Measurements from ENCODE around the gene CD72.

Gene CD72

DNA sequence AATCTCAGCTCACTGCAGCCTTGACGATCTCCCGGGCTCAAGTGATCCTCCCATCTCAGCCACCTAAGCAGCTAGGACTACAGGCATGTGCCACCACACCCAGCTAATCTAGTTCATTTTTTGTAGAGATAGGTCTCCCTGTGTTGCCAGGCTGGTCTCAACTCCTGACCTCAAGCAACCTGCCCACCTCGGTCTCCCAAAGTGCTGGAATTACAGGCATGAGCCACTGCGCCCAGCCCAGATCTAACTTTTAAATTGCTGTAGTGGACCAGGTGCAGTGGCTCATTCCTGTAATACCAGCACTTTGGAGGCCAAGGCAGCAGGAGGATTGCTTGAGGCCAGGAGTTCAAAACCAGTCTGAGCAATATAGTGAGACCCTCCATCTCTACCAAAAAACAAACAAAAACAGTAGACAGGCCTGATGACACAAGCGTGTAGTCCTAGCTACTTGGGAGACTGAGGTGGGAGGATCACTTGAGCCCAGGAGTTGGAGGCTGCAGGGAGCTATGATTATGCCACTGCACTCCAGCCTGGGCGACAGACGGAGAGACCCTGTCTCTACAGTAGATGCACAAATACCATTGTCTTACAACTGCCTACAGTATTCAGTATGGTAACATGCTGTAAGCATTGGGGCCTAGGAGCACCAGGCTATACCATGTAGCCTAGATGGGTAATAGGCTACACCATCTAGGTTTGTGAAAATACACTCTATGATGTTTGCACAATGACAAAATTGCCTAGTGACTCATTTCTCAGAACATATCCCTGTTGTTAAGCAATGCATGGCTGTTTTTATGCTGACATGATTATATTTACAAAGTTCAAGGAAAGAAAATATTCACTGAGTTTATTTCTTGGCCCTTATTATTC lies 34.0 kb upstream of the CD72 start (continued):
- TF ChIP-seq, protein P1, sequence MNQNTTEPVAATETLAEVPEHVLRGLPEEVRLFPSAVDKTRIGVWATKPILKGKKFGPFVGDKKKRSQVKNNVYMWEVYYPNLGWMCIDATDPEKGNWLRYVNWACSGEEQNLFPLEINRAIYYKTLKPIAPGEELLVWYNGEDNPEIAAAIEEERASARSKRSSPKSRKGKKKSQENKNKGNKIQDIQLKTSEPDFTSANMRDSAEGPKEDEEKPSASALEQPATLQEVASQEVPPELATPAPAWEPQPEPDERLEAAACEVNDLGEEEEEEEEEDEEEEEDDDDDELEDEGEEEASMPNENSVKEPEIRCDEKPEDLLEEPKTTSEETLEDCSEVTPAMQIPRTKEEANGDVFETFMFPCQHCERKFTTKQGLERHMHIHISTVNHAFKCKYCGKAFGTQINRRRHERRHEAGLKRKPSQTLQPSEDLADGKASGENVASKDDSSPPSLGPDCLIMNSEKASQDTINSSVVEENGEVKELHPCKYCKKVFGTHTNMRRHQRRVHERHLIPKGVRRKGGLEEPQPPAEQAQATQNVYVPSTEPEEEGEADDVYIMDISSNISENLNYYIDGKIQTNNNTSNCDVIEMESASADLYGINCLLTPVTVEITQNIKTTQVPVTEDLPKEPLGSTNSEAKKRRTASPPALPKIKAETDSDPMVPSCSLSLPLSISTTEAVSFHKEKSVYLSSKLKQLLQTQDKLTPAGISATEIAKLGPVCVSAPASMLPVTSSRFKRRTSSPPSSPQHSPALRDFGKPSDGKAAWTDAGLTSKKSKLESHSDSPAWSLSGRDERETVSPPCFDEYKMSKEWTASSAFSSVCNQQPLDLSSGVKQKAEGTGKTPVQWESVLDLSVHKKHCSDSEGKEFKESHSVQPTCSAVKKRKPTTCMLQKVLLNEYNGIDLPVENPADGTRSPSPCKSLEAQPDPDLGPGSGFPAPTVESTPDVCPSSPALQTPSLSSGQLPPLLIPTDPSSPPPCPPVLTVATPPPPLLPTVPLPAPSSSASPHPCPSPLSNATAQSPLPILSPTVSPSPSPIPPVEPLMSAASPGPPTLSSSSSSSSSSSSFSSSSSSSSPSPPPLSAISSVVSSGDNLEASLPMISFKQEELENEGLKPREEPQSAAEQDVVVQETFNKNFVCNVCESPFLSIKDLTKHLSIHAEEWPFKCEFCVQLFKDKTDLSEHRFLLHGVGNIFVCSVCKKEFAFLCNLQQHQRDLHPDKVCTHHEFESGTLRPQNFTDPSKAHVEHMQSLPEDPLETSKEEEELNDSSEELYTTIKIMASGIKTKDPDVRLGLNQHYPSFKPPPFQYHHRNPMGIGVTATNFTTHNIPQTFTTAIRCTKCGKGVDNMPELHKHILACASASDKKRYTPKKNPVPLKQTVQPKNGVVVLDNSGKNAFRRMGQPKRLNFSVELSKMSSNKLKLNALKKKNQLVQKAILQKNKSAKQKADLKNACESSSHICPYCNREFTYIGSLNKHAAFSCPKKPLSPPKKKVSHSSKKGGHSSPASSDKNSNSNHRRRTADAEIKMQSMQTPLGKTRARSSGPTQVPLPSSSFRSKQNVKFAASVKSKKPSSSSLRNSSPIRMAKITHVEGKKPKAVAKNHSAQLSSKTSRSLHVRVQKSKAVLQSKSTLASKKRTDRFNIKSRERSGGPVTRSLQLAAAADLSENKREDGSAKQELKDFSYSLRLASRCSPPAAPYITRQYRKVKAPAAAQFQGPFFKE (tag by site-specific recombination; IDR thresholded peaks at IDR 0.05; ENCODE audit: borderline replicate concordance): no peak
- 0 out of 2 replicates have a peak, but pooled peaks have one; percentile 21 for TF ChIP-seq ZNF629 (tag by site-specific recombination; IDR thresholded peaks at IDR 0.05)
- TF ChIP-seq, protein P2, sequence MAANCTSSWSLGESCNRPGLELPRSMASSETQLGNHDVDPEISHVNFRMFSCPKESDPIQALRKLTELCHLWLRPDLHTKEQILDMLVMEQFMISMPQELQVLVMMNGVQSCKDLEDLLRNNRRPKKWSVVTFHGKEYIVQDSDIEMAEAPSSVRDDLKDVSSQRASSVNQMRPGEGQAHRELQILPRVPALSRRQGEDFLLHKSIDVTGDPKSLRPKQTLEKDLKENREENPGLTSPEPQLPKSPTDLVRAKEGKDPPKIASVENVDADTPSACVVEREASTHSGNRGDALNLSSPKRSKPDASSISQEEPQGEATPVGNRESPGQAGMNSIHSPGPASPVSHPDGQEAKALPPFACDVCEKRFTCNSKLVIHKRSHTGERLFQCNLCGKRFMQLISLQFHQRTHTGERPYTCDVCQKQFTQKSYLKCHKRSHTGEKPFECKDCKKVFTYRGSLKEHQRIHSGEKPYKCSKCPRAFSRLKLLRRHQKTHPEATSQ (tag by site-specific recombination; IDR thresholded peaks at IDR 0.05): no peak

DNA sequence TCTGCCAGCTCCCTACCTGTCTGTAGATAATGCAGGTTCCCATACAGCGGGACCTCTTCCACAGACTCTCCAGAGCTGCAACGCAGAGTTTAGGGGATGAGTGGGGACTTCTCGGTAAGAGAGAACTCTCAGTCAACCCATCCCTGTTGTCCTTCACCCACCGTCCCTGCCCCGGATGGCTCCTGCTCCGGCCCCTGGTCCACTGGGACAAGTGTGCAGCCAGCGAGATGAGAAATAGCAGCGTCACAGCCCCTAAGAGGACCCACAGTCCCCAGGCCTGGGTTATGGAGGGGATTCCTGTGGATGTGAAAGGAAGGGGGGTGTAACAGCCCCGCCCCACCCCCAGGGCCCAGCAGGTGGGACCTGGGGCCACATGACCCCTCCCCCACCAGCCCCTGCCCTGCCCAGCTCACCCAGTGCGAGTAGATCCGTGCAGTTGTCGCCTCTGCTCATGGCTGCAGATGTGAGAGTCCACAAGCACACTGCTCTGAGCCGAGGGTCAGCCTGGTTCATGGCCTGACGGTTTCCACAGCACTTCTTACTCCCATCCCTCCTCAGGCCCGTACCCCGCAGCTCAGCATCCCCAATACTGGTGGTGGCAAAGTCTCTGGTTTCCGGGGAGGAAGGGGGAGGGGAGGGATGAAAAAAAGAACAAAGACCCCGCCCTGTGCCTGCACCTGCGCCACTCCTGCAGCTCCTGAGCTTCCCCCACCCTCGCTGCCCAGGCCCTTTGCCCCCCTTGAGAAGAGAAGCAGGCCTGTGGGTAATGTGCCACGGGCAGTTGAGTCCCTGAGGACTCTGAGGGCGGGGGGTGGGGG lies 32.3 kb upstream of the CD72 start, which contains the start of gene SIT1:
TSS of gene SIT1 (minus strand) at position 591 of the 818 bp plus-strand sequence. CDS start at position 513, 78 bp downstream.
- TF ChIP-seq HOXD13 (CRISPR knock-in tag; IDR thresholded peaks at IDR 0.05; ENCODE audit: borderline replicate concordance) (no peak), ZNF114 (tag by site-specific recombination; IDR thresholded peaks at IDR 0.05) (no peak), YY1 (tag by site-specific recombination; IDR thresholded peaks at IDR 0.05) (no peak), FEZF1 (tag by site-specific recombination; IDR thresholded peaks at IDR 0.05) (no peak), ZEB2 (tag by site-specific recombination; IDR thresholded peaks at IDR 0.05) (no peak), ZNF560 (tag by site-specific recombination; IDR thresholded peaks at IDR 0.05; ENCODE audit: borderline replicate concordance) (no peak), ZBTB17 (tag by site-specific recombination; IDR thresholded peaks at IDR 0.05) (no peak), HOXC10 (CRISPR knock-in tag; IDR thresholded peaks at IDR 0.05) (no peak), SCRT2 (tag by site-specific recombination; IDR thresholded peaks at IDR 0.05) (no peak), ZFP69B (tag by site-specific recombination; IDR thresholded peaks at IDR 0.05) (no peak), OVOL3 (tag by site-specific recombination; IDR thresholded peaks at IDR 0.05) (no peak), ZNF23 (tag by site-specific recombination; IDR thresholded peaks at IDR 0.05; ENCODE audit: borderline replicate concordance) (no peak)
- TF ChIP-seq, protein P3, sequence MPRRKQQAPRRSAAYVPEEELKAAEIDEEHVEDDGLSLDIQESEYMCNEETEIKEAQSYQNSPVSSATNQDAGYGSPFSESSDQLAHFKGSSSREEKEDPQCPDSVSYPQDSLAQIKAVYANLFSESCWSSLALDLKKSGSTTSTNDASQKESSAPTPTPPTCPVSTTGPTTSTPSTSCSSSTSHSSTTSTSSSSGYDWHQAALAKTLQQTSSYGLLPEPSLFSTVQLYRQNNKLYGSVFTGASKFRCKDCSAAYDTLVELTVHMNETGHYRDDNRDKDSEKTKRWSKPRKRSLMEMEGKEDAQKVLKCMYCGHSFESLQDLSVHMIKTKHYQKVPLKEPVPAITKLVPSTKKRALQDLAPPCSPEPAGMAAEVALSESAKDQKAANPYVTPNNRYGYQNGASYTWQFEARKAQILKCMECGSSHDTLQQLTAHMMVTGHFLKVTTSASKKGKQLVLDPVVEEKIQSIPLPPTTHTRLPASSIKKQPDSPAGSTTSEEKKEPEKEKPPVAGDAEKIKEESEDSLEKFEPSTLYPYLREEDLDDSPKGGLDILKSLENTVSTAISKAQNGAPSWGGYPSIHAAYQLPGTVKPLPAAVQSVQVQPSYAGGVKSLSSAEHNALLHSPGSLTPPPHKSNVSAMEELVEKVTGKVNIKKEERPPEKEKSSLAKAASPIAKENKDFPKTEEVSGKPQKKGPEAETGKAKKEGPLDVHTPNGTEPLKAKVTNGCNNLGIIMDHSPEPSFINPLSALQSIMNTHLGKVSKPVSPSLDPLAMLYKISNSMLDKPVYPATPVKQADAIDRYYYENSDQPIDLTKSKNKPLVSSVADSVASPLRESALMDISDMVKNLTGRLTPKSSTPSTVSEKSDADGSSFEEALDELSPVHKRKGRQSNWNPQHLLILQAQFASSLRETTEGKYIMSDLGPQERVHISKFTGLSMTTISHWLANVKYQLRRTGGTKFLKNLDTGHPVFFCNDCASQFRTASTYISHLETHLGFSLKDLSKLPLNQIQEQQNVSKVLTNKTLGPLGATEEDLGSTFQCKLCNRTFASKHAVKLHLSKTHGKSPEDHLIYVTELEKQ (tag by site-specific recombination; IDR thresholded peaks at IDR 0.05; ENCODE audit: borderline replicate concordance): no peak
- TF ChIP-seq, protein P4, sequence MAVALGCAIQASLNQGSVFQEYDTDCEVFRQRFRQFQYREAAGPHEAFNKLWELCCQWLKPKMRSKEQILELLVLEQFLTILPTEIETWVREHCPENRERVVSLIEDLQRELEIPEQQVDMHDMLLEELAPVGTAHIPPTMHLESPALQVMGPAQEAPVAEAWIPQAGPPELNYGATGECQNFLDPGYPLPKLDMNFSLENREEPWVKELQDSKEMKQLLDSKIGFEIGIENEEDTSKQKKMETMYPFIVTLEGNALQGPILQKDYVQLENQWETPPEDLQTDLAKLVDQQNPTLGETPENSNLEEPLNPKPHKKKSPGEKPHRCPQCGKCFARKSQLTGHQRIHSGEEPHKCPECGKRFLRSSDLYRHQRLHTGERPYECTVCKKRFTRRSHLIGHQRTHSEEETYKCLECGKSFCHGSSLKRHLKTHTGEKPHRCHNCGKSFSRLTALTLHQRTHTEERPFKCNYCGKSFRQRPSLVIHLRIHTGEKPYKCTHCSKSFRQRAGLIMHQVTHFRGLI (tag by site-specific recombination; IDR thresholded peaks at IDR 0.05): no peak
- TF ChIP-seq, protein P5, sequence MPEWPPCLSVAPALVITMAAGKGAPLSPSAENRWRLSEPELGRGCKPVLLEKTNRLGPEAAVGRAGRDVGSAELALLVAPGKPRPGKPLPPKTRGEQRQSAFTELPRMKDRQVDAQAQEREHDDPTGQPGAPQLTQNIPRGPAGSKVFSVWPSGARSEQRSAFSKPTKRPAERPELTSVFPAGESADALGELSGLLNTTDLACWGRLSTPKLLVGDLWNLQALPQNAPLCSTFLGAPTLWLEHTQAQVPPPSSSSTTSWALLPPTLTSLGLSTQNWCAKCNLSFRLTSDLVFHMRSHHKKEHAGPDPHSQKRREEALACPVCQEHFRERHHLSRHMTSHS (tag by site-specific recombination; IDR thresholded peaks at IDR 0.05): no peak
- TF ChIP-seq, protein P6, sequence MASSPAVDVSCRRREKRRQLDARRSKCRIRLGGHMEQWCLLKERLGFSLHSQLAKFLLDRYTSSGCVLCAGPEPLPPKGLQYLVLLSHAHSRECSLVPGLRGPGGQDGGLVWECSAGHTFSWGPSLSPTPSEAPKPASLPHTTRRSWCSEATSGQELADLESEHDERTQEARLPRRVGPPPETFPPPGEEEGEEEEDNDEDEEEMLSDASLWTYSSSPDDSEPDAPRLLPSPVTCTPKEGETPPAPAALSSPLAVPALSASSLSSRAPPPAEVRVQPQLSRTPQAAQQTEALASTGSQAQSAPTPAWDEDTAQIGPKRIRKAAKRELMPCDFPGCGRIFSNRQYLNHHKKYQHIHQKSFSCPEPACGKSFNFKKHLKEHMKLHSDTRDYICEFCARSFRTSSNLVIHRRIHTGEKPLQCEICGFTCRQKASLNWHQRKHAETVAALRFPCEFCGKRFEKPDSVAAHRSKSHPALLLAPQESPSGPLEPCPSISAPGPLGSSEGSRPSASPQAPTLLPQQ (tag by site-specific recombination; IDR thresholded peaks at IDR 0.05): no peak
- ChIA-PET POLR2A (no interaction called here), CTCF (no interaction called here)
- no peaks in the 10 kb centered on the region for H3K4me1 ChIP-seq (ENCODE audit: control insufficient read depth, insufficient read depth, low read length)
- no peaks in the 10 kb centered on the region for H3K9me3 ChIP-seq (ENCODE audit: control insufficient read depth, insufficient read depth, low read depth, low read length)
- no peak within 1 kb of the TSS for H3K4me3 ChIP-seq (ENCODE audit: low read depth, low read length)
- no peaks in the 10 kb centered on the region for H3K36me3 ChIP-seq (ENCODE audit: control insufficient read depth in 2 of 2, insufficient read depth in 1 of 2, low read length in 2 of 2)
- H3K27ac ChIP-seq (ENCODE audit: extremely low read depth, low read depth, low read length): no peak within 1 kb of the TSS

All from HEK293 (cell line).